Measurements from ENCODE around the gene C16orf96.

- TF ChIP-seq EZH2phosphoT487 (IDR thresholded peaks at IDR 0.05; ENCODE audit: low read depth) (no peak), CTCF (IDR thresholded peaks at IDR 0.05; ENCODE audit: low read depth, low read length) (no peak)
Observed at GRCh38 chr16:4649744-4650442, 93.8 kb downstream of the C16orf96 start.
